Coronary artery (tissue), 2 donors: Measurements from ENCODE around the gene WNK2.

Experiments
- DNase-seq: peaks from one replicate; pipeline ENCODE4 v3.0.0-alpha.2; 2017; ENCODE audit warnings: low spot score
- H3K27ac ChIP-seq, 2 donors: fragments of 200-600 bp; sonication (generic); one replicate each; pipeline ENCODE4 v1.5.1; 2016 to 2019
- H3K4me3 ChIP-seq: fragments of 200-600 bp; sonication (generic); 2 replicates; pipeline ENCODE4 v1.5.1; 2016; ENCODE audit warnings: mild to moderate bottlenecking, moderate library complexity
- TF ChIP-seq, protein P1 (sequence below): fragments of 200-600 bp; sonication (generic); IDR thresholded peaks from one replicate; pipeline ENCODE4 v1.5.1; 2019; ENCODE audit warnings: antibody characterized with exemption

Gene WNK2

DNA sequence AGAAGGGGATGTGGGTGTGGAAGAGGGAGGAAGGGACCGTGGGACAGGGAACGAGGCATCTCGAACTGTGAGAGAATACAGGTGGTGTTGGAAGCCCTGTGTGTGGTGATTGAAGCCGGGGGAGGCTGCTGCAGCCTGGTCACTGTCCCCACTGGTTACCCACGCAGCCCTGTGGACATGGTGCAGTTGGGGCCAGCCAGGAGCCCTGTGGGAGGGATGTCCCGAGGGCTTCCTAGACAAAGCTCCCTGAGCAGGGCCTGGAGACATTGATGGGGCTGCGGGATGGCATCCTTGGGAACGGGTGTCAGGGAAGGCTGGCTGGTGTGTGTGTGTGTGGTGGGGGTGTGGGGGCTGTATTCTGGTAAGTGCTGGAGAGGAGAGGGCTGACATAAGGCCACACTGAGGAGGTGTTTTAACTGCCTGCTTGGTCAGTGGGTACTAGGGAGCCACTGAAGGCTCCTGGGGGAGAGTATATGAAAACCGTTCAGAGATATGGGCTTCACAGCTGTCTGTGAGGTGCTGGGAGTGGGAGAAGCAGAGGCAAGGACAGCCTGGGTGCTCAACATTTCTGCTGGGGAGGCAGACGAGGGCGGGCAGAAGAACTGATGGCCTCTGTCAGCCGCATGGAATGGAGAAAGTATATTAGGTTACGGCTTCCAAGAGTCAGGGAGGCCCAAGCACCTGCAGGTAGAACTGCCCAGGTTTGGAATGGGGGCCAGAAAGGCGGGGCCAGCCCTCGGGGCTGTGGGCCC lies 20.0 kb downstream of the WNK2 start:
- DNase-seq = no peak
- TF ChIP-seq, protein P1, sequence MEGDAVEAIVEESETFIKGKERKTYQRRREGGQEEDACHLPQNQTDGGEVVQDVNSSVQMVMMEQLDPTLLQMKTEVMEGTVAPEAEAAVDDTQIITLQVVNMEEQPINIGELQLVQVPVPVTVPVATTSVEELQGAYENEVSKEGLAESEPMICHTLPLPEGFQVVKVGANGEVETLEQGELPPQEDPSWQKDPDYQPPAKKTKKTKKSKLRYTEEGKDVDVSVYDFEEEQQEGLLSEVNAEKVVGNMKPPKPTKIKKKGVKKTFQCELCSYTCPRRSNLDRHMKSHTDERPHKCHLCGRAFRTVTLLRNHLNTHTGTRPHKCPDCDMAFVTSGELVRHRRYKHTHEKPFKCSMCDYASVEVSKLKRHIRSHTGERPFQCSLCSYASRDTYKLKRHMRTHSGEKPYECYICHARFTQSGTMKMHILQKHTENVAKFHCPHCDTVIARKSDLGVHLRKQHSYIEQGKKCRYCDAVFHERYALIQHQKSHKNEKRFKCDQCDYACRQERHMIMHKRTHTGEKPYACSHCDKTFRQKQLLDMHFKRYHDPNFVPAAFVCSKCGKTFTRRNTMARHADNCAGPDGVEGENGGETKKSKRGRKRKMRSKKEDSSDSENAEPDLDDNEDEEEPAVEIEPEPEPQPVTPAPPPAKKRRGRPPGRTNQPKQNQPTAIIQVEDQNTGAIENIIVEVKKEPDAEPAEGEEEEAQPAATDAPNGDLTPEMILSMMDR = no peak
- H3K27ac ChIP-seq = no peak overlapping the region
- no peak overlapping the region for H3K4me3 ChIP-seq

DNA sequence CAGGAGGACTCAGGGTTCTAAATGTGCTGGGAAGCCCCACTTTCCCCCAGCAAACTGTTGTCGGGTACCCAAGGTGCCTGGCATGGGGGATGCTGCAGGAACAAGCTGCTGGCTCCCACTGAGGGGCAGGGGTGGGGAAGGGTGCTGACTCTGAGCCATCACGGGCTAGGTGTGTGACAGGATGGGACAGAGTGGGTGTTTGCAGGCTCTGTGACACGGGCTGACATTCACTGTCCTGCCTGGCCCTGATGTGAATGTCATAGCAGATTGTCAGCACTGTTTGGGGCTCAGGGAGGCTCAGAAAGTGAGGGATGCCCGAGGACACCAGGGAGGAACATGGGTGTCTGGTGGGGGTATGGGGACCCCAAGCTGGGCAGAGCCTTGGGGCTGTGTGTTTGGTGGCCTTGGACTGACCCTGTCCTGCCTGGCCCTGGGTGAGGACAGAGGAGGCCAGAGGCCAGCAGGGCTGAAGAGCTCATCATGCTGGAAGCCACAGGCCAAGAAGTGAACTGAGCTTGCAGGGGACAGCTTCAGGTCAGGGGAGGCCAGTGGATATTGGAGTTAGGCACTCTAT lies 20.6 kb downstream of the WNK2 start:
- H3K27ac ChIP-seq = peak overlapping the region in 1 of 2 donors; percentile 35
- TF ChIP-seq, protein P1 = no peak
- H3K4me3 ChIP-seq = no peak overlapping the region
- DNase-seq = no peak

DNA sequence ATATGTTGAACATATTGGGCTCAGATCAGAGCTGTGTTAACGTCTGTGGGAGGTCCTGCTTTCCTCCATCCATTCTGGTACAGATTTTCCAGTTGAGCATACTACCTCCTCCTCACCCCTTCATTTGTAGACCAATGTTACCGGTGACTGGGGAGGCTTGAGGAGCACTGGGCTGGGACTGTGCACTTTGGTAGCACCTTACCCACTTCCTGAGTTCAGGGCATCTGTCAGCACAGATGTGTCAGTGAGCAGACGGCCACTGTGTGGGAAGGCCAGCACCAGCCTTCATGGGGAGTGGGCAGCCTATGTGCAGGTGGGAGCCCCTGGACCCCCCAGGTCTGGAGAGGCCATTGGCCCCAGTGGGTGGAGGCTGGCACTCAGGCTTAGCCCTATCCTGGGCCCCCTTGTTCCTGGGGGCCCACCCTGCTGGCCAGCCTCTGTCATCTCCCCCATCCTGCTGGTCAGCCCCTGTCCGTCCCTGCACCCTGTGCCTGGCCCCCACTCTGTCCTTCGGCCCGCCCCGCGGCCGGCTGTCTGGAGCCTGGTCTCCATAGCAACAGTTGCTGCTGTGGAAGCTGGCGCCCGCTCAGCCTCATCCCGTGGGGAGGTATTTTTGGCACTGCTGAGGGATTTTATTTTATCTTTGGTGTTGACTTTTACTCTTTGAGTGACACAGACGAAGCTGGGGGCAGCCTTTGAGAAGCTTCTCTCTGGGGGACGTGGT lies 21.3 kb downstream of the WNK2 start:
- Histone ChIP-seq H3K4me3 (peak overlapping the region; percentile 13), H3K27ac (peak overlapping the region in 1 of 2 donors; percentile 35)
- DNase-seq = peak; percentile 84
- TF ChIP-seq, protein P1 = no peak

DNA sequence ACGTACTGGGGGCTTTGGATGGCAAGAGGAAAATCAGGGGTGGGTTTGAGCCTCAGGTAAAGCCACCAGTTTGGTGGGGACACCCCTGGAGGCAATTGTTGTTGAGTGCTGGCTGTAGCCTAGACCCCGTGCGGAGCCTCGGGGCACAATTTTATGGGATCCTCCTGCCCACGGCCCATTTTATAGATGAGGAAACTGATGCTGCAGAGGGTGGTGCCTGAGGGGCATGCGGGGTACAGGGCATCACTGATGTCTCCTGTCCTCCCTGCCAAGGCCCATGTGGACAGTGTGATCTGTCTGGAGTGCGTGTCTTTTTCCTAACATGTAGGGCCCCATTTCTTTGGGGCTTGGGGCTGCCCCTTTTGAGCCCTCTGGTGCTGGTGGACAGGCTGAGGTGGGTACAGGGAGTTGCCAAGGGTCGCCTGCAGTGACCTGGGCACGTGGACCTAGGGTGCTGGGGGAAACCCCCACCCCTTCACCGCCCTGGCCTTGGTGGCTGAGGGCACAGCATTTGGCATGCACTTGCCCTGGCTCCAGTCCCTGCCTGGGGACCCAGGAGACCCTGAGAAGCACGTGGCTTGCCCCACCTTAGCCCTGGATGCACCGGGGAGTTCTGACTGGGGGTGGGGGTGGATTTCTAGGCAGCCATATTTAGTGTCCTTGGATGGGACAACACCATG lies 22.1 kb downstream of the WNK2 start:
- H3K27ac ChIP-seq = peak overlapping the region in 1 of 2 donors; percentile 79
- TF ChIP-seq, protein P1 = no peak
- DNase-seq = no peak

DNA sequence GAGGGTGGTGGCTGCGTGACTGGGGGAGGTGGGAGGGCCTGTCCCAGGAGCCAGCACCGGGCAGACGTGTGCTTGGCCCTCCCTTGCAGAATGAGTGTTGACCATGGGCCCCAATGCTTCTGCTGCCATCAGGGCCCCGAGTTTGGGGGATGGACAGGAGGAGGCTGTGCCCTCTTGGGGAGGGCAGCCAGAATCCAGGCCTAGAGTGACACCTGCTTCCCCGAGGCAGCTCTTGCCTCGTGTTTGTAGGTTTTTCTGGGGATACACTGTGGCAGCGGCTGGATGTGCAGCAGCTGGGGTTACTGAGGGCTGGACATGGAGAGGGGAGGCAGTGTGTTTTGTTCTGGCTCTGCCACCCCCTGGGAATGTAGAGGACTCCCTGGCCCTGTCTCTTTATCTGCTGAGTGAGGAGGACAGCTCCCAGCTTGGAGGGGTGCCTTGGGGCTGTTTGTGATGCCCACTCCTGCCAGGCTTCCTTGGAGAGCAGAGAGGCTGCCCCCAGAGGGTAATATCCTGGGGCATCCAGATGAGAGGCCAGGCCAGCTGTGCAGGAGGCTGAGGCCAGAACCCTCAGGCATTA lies 22.7 kb downstream of the WNK2 start:
- peak overlapping the region in 1 of 2 donors; percentile 79 for H3K27ac ChIP-seq
- TF ChIP-seq, protein P1 = no peak

More for the DNA sequence above, 22.1 kb downstream of the WNK2 start:
- H3K4me3 ChIP-seq = no peak overlapping the region

DNA sequence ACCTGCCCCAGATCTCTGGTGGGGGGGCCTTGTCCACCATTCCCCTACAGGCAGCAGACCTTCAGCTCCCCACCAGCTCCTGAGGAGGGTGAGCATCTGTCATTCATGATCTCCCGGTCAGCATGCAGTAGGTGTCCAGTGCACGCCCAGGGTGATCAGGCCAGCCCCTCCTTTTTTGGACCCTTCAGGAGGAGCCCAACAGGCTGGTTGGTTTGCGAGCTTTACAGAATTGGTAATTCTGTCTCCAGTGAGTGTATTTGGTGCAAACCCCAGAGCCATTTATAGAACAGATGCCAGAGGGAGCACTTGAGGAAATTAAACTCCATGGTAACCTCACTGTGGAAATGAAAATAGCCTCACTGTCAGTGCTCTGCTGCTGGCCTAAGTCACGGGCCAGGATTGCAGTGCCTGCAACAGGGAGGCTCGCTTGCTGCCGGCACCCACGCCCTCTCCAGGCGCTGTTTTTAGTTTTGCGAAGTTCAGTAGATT lies 23.4 kb downstream of the WNK2 start:
- DNase-seq = no peak
- H3K27ac ChIP-seq = peak overlapping the region; percentile 70 to 79
- TF ChIP-seq, protein P1 = no peak
- peak overlapping the region; percentile 42 for H3K4me3 ChIP-seq

More for the DNA sequence above, 22.7 kb downstream of the WNK2 start:
- DNase-seq = no peak
- no peak overlapping the region for H3K4me3 ChIP-seq
